ENCODE data around the gene NCK1. TPM values are rescaled to one million over a fixed set of nuclear protein-coding genes. Genes with fewer than 3 reads are reported as not detected.
"Not testable (repeated sequence)": the region's sequence is repeated elsewhere in the genome, so short reads cannot be mapped to it uniquely, and the experiment has no call there.

NCK1 gene
- total RNA-seq, 1 donor from 2014 or later: 11.4 TPM

- H3K4me3 ChIP-seq (ENCODE audit: low read depth, low read length): no peak overlapping the region
- no peak for TF ChIP-seq CTCF (conservative IDR thresholded peaks at IDR 0.05; ENCODE audit: low read depth, low read length)
- DNase-seq (ENCODE audit: low read depth): no peak
Measured at GRCh38 chr3:136889947-136890346, 27.9 kb downstream of the NCK1 start.

GRCh38 chr3:136891934-136892855, 30.2 kb downstream of the NCK1 start:
- TF ChIP-seq CTCF (conservative IDR thresholded peaks at IDR 0.05; ENCODE audit: low read depth, low read length): no peak
- DNase-seq (ENCODE audit: low read depth): no peak
- H3K4me3 ChIP-seq (ENCODE audit: low read depth, low read length): no peak overlapping the region

GRCh38 chr3:136893848-136894443, 31.9 kb downstream of the NCK1 start:
- H3K4me3 ChIP-seq (ENCODE audit: low read depth, low read length): no peak overlapping the region
- TF ChIP-seq CTCF (conservative IDR thresholded peaks at IDR 0.05; ENCODE audit: low read depth, low read length): no peak
- DNase-seq (ENCODE audit: low read depth): peak; percentile 59

GRCh38 chr3:136897171-136897570, 35.2 kb downstream of the NCK1 start:
- not testable (repeated sequence) for H3K4me3 ChIP-seq (ENCODE audit: low read depth, low read length); DNase-seq (ENCODE audit: low read depth)

GRCh38 chr3:136898549-136898948, 36.5 kb downstream of the NCK1 start:
- no peak for TF ChIP-seq CTCF (conservative IDR thresholded peaks at IDR 0.05; ENCODE audit: low read depth, low read length)
- DNase-seq (ENCODE audit: low read depth): no peak
- no peak overlapping the region for H3K4me3 ChIP-seq (ENCODE audit: low read depth, low read length)

- H3K4me3 ChIP-seq (ENCODE audit: low read depth, low read length): no peak overlapping the region
- DNase-seq (ENCODE audit: low read depth): no peak
- no peak for TF ChIP-seq CTCF (conservative IDR thresholded peaks at IDR 0.05; ENCODE audit: low read depth, low read length)
Measured at GRCh38 chr3:136898954-136899353, 36.9 kb downstream of the NCK1 start.

- DNase-seq (ENCODE audit: low read depth): no peak
- no peak overlapping the region for H3K4me3 ChIP-seq (ENCODE audit: low read depth, low read length)
- no peak for TF ChIP-seq CTCF (conservative IDR thresholded peaks at IDR 0.05; ENCODE audit: low read depth, low read length)
Measured at GRCh38 chr3:136899622-136900158, 37.7 kb downstream of the NCK1 start.

- DNase-seq (ENCODE audit: low read depth); H3K4me3 ChIP-seq (ENCODE audit: low read depth, low read length): not testable (repeated sequence)
Measured at GRCh38 chr3:136900694-136901093, 38.7 kb downstream of the NCK1 start.

Measured in epithelial cell of proximal tubule (primary cell).